Measurements from ENCODE around the gene IQSEC3.
"Not testable (repeated sequence)": the region's sequence is repeated elsewhere in the genome, so short reads cannot be mapped to it uniquely, and the experiment has no call there.

Gene IQSEC3

DNA sequence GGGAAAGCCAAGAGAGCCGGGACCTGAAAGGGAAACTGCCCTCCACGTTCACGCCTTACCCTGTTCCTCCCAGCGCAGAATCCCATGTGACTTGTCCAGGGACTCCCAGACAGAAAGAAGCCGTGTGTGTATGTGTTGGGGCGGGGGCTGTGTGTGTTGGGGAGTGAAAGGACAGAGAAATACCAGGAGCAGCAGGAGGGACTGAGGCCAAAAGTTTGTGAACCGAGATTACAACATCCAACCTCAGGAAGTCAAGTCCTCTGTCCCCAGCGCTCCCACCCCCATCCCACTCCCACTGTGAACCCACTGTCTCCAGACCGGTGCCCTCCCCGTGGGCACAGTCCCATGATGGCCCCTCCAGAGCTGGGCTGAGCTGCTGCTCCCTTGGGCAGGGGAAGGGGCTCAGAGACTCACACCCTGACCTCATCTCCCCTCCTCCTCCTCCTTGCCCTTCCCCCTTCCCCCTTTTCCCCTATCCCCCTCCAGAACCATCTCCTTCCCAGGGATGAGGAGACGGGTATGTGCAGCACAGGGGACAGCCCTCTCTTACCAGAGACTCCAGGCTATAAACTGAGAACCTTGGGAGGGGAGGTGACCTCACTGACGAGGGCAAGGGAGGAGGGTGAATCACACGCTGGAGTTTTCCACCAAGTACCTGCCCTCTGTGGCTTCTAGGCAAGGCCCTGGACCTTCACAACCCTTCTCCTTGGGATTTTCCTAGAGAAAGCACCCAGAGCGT lies 147.6 kb downstream of the IQSEC3 start, which contains the start of gene SLC6A12:
Gene SLC6A12 (minus strand): TSS at position 155 of the 739 bp plus-strand sequence. CDS start 4,171 bp downstream, outside the sequence.
- no peak within 1 kb of the TSS for H3K4me3 ChIP-seq (replicated peaks; ENCODE audit: low read depth, low read length)
- DNase-seq (ENCODE audit: low read depth), result no peak
- TF ChIP-seq, protein P1, sequence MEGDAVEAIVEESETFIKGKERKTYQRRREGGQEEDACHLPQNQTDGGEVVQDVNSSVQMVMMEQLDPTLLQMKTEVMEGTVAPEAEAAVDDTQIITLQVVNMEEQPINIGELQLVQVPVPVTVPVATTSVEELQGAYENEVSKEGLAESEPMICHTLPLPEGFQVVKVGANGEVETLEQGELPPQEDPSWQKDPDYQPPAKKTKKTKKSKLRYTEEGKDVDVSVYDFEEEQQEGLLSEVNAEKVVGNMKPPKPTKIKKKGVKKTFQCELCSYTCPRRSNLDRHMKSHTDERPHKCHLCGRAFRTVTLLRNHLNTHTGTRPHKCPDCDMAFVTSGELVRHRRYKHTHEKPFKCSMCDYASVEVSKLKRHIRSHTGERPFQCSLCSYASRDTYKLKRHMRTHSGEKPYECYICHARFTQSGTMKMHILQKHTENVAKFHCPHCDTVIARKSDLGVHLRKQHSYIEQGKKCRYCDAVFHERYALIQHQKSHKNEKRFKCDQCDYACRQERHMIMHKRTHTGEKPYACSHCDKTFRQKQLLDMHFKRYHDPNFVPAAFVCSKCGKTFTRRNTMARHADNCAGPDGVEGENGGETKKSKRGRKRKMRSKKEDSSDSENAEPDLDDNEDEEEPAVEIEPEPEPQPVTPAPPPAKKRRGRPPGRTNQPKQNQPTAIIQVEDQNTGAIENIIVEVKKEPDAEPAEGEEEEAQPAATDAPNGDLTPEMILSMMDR (IDR thresholded peaks at IDR 0.05; ENCODE audit: low read length, missing control alignments), result no peak

DNA sequence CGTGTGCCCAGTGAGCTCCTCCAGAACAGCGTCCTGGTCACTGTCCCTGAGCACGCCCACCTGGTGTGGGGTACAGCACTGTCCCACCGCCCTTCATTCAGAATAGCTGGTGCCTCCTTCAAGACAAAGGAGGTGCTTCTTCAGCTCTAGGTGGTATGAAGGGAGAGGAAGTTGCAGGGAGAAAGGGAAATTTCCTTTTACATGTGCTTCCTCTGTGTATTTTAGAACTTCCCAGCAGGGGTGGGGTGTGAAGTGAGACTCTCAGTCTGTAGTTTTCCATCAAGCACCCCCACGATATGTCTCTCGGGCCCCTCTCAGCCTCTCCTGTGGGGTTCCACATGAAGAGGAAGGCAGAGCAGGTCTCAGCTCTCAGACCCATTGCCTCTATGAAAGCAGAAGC lies 148.5 kb downstream of the IQSEC3 start:
- TF ChIP-seq, protein P1 (IDR thresholded peaks at IDR 0.05; ENCODE audit: low read length, missing control alignments), result no peak
- no peak overlapping the region for H3K4me3 ChIP-seq (replicated peaks; ENCODE audit: low read depth, low read length)
- DNase-seq (ENCODE audit: low read depth), result no peak

GRCh38 chr12:217029-217428 lies 150.5 kb downstream of the IQSEC3 start:
- DNase-seq (ENCODE audit: low read depth); H3K4me3 ChIP-seq (replicated peaks; ENCODE audit: low read depth, low read length): not testable (repeated sequence)

- TF ChIP-seq, protein P1 (IDR thresholded peaks at IDR 0.05; ENCODE audit: low read length, missing control alignments), result no peak
- no peak for DNase-seq (ENCODE audit: low read depth)
- H3K4me3 ChIP-seq (replicated peaks; ENCODE audit: low read depth, low read length), result no peak overlapping the region
Measured at GRCh38 chr12:218221-218620, 151.7 kb downstream of the IQSEC3 start.

- no peak overlapping the region for H3K4me3 ChIP-seq (replicated peaks; ENCODE audit: low read depth, low read length)
- DNase-seq (ENCODE audit: low read depth), result no peak
- TF ChIP-seq, protein P1 (IDR thresholded peaks at IDR 0.05; ENCODE audit: low read length, missing control alignments), result no peak
Measured at GRCh38 chr12:218728-219590, 152.4 kb downstream of the IQSEC3 start.

DNA sequence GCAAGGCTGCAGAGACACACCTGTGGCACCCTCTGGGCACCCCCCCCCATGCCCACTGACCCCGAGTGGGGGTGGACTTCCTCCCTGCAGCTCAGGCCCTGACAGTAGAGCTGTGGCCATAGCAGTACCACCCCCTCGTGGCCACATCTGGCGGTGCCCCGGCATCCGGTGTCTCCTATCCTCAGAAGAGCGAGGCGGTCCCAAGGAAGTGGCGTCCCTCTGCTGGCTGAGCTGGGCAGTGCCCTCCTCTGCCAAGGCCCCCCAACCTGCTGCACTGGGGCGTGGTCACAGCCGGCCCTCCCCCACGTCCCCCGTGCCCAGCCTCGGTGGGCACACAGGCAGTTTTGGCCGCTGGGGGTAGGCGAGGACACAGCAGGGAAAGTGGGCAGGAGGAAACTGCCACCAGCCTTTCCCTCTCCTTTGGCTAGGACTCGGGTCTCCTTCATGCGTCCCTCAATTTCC lies 153.4 kb downstream of the IQSEC3 start:
- TF ChIP-seq, protein P1 (IDR thresholded peaks at IDR 0.05; ENCODE audit: low read length, missing control alignments), result peak; percentile 53
- H3K4me3 ChIP-seq (replicated peaks; ENCODE audit: low read depth, low read length), result no peak overlapping the region

DNA sequence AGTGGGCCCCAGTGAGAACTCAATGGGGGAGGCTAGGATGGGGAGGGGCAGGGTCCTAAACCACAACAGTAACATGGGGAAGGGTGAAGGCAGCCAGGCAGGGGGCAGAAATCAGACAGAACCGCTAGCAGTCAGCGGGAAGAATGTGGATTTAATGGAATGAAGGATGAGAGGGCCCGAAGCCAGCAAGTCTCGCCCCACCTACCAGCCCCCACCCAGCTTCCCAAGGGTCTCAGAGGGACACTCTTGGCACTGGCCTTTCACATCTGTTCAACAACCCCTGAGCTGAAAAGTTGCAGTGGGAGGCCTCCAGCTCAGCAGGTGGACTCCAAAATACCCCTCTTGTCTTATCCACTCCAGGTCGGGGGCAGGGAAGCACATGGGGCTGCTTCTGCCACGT lies 153.9 kb downstream of the IQSEC3 start:
- DNase-seq (ENCODE audit: low read depth), result no peak
- TF ChIP-seq, protein P1 (IDR thresholded peaks at IDR 0.05; ENCODE audit: low read length, missing control alignments), result no peak

More for the DNA sequence above, 153.4 kb downstream of the IQSEC3 start:
- DNase-seq (ENCODE audit: low read depth), result peak; percentile 41

More for the DNA sequence above, 153.9 kb downstream of the IQSEC3 start:
- H3K4me3 ChIP-seq (replicated peaks; ENCODE audit: low read depth, low read length), result no peak overlapping the region
